Panc1 (cell line): ENCODE data around the gene ZNF462.

Source experiments
- POLR2AphosphoS5 ChIP-seq: IDR thresholded peaks from 2 replicates; pipeline ENCODE4 v1.6.1; 2012; ENCODE audit warnings: mild to moderate bottlenecking, low read depth, low read length, moderate library complexity
- TF ChIP-seq, protein P1 (sequence below): fragments of 450-650 bp; IDR thresholded peaks from 2 replicates; pipeline ENCODE4 v1.5.1; 2017; ENCODE audit warnings: mild to moderate bottlenecking

DNA sequence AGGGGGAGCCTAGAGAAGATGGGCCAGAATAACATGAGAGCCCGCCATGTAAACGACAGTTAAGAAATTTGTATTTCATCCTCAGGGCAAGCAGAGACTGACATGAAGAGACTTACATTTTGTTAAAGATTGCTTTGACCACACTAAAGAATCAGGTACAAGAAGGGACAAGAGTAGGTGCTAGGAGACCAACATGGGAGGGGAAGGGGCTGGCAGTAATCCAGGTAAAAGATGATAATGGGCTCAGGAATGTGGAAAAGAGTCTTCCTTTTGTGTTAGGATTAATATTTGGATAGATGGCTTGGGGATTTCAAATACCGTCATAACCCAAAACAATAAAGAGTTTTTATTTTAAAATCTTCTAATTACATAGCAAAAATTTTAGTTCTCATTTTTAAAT, 137.3 kb downstream of the ZNF462 start:
- TF ChIP-seq POLR2AphosphoS5 = no peak
- TF ChIP-seq, protein P1, sequence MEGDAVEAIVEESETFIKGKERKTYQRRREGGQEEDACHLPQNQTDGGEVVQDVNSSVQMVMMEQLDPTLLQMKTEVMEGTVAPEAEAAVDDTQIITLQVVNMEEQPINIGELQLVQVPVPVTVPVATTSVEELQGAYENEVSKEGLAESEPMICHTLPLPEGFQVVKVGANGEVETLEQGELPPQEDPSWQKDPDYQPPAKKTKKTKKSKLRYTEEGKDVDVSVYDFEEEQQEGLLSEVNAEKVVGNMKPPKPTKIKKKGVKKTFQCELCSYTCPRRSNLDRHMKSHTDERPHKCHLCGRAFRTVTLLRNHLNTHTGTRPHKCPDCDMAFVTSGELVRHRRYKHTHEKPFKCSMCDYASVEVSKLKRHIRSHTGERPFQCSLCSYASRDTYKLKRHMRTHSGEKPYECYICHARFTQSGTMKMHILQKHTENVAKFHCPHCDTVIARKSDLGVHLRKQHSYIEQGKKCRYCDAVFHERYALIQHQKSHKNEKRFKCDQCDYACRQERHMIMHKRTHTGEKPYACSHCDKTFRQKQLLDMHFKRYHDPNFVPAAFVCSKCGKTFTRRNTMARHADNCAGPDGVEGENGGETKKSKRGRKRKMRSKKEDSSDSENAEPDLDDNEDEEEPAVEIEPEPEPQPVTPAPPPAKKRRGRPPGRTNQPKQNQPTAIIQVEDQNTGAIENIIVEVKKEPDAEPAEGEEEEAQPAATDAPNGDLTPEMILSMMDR = no peak
